K562 treated with DMSO at 1 percent for 24 hours (cell line): ENCODE results near the gene TENT4B. TPM values are rescaled to one million over a fixed set of nuclear protein-coding genes. Genes with fewer than 3 reads are reported as not detected.

Experiments used
- total RNA-seq: library from RNA; unstranded; fragments of 300-600 nt; gene quantifications from 2 replicates; pipeline ENCODE4 v1.2.3, GENCODE V29; 2022; ENCODE audit warnings: low read depth; ENCODE audit not compliant: insufficient read depth

The TENT4B gene
- 4.1 and 5.0 TPM in 2 replicates for total RNA-seq

GRCh38 chr16:50152807-50153595 lies at the start of gene TENT4B:
TSS of gene TENT4B (plus strand) at chr16:50153306. CDS start at chr16:50153622, 316 bp downstream.

GRCh38 chr16:50266337-50267091 lies 113.4 kb downstream of the TENT4B start, which contains the start of gene ADCY7:
TSS of gene ADCY7 (plus strand) at chr16:50266551. CDS start at chr16:50288180, 21,629 bp downstream.

Other genes starting within 250 kb of the TENT4B start
- 8.6 and 10.6 TPM in 2 replicates for gene CNEP1R1, start 128.1 kb upstream of the TENT4B start, total RNA-seq
- gene HEATR3, start 87.3 kb upstream of the TENT4B start, total RNA-seq: 13.1 and 14.0 TPM in 2 replicates
- gene ADCY7, start 113.2 kb downstream of the TENT4B start, total RNA-seq: 50.2 and 61.1 TPM in 2 replicates
- 48.8 and 57.5 TPM in 2 replicates for gene BRD7, start 215.7 kb downstream of the TENT4B start, total RNA-seq